Right ventricle myocardium inferior (tissue), 1 donor: Measurements from ENCODE around the gene BTBD9. TPM values are rescaled to one million over a fixed set of nuclear protein-coding genes. Genes with fewer than 3 reads are reported as not detected.

Experiments
- ATAC-seq: fragments of 200-7000 bp; cut with Tn5 transposase; one replicate; pipeline ENCODE4 v1.9.1; 2020; ENCODE audit warnings: mild to moderate bottlenecking, moderate library complexity
- DNase-seq: peaks from one replicate; pipeline ENCODE4 v3.0.0; 2021; ENCODE audit errors: missing footprints
- intact Hi-C: fragments of 100-400 bp; cut with DNase I; formaldehyde crosslinking; loops from one replicate; pipeline ENCODE4 v1.11.0; 2022
- total RNA-seq: library from RNA; stranded (reverse); fragmentation: NEBNext Ultra II Directional; extraction: Animal tissue kit (Norgen Biotek cat#: 25700); gene quantifications from one replicate; pipeline ENCODE4 v1.2.1, GENCODE V29; 2021
- donor health status: DM: no; HTN: yes; CAD: no; lungs with severe emphysema.

The BTBD9 gene
- total RNA-seq, 1 donor from 2014 or later = 16.8 TPM

- DNase-seq = no peak
- no peak for ATAC-seq
- intact Hi-C loops = no loop called here
Measured at GRCh38 chr6:38215651-38216311, 423.9 kb downstream of the BTBD9 start.

GRCh38 chr6:38215225-38215624 lies 424.5 kb downstream of the BTBD9 start:
- intact Hi-C loops = no loop called here
- no peak for DNase-seq

DNA sequence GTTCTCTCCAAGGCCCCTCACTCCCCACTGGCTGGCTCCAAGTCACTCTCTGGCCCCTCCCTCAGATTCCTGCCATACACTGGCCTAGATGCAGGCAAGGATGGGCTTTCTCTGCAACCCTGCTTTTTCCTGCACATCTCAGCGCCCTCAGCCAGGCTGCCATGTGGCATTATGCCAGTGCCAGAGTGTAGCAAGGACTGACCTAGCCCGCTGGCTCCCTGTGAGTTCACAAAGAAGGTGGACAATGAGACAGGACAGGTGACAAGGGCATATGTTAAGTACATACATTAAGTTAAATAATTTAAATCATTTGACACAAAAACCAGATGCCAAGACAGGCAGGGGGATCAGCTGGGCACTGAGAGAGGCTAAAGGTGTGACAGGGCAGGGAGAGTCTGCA lies 425.6 kb downstream of the BTBD9 start:
- no peak for DNase-seq
- ATAC-seq = no peak
- intact Hi-C loops = no loop called here

More at GRCh38 chr6:38215225-38215624, 424.5 kb downstream of the BTBD9 start:
- ATAC-seq = no peak

DNA sequence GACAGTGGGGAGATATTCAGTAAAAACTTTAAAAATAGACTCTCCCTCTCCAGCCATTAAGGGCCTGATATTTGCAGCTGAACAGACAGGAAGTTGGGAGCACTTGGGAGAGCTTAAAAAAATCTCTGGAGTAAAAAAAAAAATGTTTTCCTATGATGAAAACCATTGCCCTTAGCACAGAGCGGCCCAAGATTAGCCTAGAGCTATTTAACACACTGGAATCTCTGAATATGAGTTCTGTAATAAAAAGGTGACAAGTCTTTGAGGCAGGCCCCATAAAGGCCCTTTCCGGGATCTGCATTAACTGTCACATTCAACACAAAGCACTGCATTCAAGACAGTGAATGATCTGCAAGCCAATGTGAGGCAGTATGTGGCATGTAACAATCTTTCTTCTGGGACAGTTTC lies 426.5 kb downstream of the BTBD9 start:
- DNase-seq (no peak), ATAC-seq (peak; percentile 53)
- intact Hi-C loops = no loop called here

DNA sequence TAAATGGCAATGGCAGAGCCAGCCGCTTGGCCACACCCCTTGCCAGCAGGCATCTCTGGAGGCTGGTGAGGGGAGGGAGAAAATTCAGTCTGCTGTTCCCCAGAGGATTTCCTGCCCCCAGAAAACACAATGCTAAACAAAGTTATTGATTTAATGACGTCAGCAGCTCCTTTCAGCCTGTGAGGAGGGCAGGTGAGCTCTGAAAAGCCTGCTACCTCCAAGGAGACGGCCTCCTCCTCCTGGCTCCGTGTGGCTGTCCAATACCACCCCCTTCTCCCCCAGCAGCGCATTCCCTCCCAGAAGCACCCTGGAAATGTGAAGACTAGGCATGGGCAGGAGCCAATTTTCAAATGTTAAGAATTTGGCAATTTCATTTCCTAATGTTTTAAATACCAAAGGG lies 427.1 kb downstream of the BTBD9 start:
- ATAC-seq = no peak
- intact Hi-C loops = no loop called here
- DNase-seq = no peak

DNA sequence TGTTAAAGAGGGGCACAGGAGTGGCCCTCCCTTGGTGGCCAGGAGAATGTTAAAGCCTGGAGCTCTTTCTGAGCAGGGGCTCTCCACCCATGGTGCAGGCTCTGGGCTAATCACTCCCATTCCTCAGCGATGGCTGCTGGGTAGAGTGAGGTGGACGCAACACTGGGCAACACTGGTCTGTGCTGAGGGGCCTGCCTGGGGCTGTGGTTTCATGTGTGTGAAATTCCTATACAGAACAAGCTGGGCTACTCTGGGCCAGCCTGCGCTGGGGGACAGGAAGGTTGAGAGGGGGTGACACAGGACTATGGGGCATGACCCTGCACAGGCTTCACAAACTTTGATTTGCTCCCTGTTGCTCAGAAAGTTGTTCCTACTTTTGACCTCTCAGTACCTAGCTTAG lies 427.6 kb downstream of the BTBD9 start:
- intact Hi-C loops = no loop called here
- no peak for ATAC-seq
- DNase-seq = no peak

GRCh38 chr6:38209371-38210260 lies 430.1 kb downstream of the BTBD9 start:
- ATAC-seq (no peak), DNase-seq (no peak)
- intact Hi-C loops = no loop called here

- intact Hi-C loops = no loop called here
- ATAC-seq = no peak
- no peak for DNase-seq
Measured at GRCh38 chr6:38208028-38208427, 431.7 kb downstream of the BTBD9 start.

DNA sequence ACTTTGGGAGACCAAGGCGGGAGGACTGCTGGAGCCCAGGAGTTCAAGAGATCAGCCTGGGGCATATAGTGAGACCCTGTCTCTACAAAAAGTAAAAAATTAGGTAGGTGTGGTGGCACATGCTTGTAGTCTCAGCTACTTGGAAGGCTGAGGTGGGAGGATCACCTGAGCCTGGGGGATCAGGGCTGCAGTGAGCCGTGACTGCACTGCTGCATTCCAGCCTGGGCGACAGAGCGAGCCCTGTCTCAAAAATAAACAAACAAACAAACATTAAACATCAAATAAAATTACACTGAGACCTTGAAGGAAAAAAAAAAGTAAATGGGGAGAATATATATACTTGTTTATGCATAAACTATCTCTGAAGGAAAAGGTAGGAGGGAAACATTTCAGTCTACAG lies 432.4 kb downstream of the BTBD9 start:
- DNase-seq (no peak), ATAC-seq (no peak)
- intact Hi-C loops = no loop called here

DNA sequence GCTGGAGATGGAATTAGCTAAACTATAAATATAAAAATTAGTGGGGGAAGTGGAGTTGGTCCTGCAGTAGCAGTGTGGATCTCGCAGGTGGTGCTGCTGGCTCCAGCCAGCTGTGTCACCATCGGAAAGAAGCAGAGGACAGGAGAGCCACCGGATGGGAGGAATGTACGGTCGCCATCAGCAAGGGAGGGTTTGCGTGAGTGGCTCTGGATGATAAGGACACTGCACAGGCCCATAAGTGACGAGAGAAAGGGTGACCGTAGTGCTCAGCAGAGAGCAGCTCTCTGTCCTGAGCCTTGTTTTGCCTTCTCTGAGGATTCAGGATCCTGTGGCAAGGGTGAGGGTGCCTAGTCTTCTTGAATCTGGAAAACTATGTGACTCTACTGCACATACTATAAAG lies 441.5 kb downstream of the BTBD9 start:
- no peak for DNase-seq
- no peak for ATAC-seq
- intact Hi-C loops = no loop called here

DNA sequence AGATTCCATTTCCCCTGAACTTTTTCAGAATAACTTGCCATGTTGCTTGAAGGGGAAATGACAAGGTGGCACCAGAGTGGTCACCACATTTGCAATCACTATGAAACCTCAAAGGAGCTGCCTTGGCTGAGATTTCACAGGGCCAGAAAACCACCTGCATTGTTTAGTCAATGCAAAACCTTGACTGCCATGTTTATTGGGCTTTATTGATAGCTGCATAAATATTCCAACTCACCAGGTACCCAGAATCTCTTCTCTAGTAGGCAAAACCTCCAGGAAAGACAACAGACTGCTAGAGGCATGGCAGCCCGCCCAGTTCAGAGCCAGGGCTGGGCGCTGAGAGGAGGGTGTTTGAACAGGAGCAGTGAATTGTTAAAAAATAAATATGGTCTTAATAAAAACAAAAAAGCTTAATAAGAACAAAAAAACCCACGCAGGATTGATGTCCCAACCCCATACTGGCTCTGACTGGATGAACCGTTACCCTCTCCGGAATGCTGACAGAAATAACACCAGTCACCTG lies 444.6 kb downstream of the BTBD9 start:
- no peak for DNase-seq
- intact Hi-C loops = no loop called here
- ATAC-seq = no peak

- DNase-seq = no peak
- intact Hi-C loops = no loop called here
- no peak for ATAC-seq
Measured at GRCh38 chr6:38194589-38194988, 445.1 kb downstream of the BTBD9 start.

GRCh38 chr6:38194282-38194572 lies 445.5 kb downstream of the BTBD9 start:
- DNase-seq (no peak), ATAC-seq (no peak)
- intact Hi-C loops = no loop called here

- DNase-seq (no peak), ATAC-seq (no peak)
- intact Hi-C loops = no loop called here
Measured at GRCh38 chr6:38193481-38194281, 446.0 kb downstream of the BTBD9 start.

DNA sequence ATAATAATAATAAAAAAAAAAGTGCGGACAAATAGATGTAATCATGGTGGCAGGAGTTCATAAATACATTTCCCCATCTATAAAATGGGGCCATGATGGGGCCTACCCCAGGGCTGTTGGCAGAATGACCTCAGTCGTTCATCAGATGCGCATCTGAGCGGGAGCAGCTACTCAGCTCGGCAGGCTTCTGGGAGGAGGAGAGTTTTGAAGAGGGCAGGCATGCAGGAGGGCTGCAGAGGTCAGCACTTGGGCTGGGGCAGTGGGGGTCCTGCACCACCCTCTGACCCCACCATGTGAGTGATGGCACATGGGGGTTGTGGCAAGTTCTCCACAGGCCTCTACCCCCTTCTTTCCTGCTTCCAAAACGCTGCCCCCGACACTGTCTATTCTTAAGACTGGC lies 446.7 kb downstream of the BTBD9 start:
- intact Hi-C loops = no loop called here
- ATAC-seq (no peak), DNase-seq (no peak)

DNA sequence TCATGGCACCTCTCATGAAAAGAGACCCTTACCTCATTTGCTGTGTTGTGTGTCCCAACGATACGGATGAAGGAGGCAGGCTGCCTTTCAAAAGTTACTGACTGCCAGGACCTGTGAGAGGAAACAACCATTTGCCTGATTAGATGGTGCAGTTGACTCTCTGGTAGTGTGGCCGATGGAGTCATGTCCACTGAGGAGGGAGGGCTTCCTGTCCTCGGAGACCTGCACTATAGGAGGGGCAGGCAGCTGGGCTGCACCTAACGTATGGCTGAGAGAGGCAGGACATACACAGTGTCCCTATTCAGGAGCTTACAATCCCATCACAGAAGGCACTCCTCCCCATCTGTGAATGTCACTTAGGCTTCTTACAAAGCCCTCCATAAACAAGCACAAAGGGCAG lies 447.2 kb downstream of the BTBD9 start:
- intact Hi-C loops = no loop called here
- ATAC-seq (no peak), DNase-seq (no peak)

DNA sequence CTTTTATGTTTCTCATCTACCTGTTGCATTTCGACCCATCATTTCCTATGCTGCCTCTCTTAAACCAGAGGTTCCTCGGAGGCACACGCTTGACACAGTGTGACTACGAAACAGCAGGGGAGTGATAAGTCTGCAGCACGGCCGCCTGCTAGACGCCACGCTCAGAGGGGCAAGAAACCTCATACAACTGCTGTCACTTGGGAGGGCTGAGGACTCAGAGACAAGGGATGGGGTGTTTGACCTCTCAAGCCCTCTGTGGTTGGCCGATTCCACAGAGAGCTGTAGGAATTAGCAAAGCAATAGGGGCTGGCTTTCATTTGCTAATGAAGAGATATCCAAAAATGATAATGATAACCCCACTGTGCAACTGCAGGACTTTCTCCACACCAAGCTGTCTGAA lies 447.7 kb downstream of the BTBD9 start:
- intact Hi-C loops = no loop called here
- DNase-seq (no peak), ATAC-seq (no peak)

DNA sequence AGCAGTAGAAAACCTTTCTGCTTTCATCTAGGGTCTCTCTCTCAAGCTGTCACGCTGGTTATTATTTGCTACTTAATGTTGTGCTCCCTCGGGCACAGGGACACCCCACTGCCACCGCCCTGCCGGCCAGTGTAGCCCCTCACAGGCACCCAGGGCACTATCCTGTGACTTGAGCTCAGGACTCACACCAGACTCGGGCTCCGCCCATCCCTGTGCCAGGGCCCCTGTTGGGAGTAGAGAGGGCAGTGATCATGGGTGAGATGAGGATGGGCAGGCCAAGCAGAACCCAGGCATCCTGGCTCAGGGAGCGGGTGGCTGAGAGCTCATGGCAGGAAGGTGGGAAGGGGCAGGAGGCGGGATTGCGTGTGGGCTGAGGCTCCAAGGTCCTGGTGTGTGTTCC lies 448.3 kb downstream of the BTBD9 start:
- intact Hi-C loops = no loop called here
- ATAC-seq (no peak), DNase-seq (no peak)

- no peak for DNase-seq
- intact Hi-C loops = no loop called here
- ATAC-seq = no peak
Measured at GRCh38 chr6:38188677-38189335, 450.9 kb downstream of the BTBD9 start.
